ENCODE data around the gene USP13. TPM values are rescaled to one million over a fixed set of nuclear protein-coding genes. Genes with fewer than 3 reads are reported as not detected.

Gene USP13
- total RNA-seq, 1 experiment from 2014 or later: 22.7 TPM

DNA sequence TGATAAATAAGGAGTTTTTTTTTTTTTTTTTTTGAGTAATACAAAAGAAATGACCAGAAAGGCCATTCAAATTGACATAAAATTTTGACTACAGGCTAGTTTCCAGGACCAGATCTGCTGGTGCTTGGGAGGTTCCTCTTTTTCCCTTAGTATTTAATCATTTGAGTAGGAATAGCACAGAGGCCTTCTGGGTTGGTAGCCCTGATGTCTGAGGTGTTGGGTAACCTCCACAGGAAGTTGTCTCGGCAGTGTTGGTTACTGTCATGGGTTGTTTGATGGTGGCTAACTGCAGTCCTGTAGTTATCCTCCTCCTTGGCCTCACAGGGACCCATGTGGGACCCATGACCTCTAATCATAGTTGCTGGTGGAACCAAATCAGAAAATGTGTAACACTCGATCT is 91.1 kb downstream of the USP13 start:
- H3K27me3 ChIP-seq (ENCODE audit: insufficient read depth, low read length): no peaks in the 10 kb centered on the region
- ATAC-seq (no peak), DNase-seq (ENCODE audit: low read depth, low spot score) (no peak)
- intact Hi-C loops (cut with micrococcal nuclease): no loop called here
- CTCF ChIA-PET: no interaction called here
- TF ChIP-seq, protein P1, sequence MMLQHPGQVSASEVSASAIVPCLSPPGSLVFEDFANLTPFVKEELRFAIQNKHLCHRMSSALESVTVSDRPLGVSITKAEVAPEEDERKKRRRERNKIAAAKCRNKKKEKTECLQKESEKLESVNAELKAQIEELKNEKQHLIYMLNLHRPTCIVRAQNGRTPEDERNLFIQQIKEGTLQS (IDR thresholded peaks at IDR 0.05): no peak
- TF ChIP-seq, protein P2, sequence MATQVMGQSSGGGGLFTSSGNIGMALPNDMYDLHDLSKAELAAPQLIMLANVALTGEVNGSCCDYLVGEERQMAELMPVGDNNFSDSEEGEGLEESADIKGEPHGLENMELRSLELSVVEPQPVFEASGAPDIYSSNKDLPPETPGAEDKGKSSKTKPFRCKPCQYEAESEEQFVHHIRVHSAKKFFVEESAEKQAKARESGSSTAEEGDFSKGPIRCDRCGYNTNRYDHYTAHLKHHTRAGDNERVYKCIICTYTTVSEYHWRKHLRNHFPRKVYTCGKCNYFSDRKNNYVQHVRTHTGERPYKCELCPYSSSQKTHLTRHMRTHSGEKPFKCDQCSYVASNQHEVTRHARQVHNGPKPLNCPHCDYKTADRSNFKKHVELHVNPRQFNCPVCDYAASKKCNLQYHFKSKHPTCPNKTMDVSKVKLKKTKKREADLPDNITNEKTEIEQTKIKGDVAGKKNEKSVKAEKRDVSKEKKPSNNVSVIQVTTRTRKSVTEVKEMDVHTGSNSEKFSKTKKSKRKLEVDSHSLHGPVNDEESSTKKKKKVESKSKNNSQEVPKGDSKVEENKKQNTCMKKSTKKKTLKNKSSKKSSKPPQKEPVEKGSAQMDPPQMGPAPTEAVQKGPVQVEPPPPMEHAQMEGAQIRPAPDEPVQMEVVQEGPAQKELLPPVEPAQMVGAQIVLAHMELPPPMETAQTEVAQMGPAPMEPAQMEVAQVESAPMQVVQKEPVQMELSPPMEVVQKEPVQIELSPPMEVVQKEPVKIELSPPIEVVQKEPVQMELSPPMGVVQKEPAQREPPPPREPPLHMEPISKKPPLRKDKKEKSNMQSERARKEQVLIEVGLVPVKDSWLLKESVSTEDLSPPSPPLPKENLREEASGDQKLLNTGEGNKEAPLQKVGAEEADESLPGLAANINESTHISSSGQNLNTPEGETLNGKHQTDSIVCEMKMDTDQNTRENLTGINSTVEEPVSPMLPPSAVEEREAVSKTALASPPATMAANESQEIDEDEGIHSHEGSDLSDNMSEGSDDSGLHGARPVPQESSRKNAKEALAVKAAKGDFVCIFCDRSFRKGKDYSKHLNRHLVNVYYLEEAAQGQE (IDR thresholded peaks at IDR 0.05; ENCODE audit: low read depth): no peak
- TF ChIP-seq, protein P3, sequence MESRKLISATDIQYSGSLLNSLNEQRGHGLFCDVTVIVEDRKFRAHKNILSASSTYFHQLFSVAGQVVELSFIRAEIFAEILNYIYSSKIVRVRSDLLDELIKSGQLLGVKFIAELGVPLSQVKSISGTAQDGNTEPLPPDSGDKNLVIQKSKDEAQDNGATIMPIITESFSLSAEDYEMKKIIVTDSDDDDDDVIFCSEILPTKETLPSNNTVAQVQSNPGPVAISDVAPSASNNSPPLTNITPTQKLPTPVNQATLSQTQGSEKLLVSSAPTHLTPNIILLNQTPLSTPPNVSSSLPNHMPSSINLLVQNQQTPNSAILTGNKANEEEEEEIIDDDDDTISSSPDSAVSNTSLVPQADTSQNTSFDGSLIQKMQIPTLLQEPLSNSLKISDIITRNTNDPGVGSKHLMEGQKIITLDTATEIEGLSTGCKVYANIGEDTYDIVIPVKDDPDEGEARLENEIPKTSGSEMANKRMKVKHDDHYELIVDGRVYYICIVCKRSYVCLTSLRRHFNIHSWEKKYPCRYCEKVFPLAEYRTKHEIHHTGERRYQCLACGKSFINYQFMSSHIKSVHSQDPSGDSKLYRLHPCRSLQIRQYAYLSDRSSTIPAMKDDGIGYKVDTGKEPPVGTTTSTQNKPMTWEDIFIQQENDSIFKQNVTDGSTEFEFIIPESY (IDR thresholded peaks at IDR 0.05; ENCODE audit: extremely low read depth, insufficient replicate concordance, low read length): no peak
- TF ChIP-seq YY1 (IDR thresholded peaks at IDR 0.05; ENCODE audit: extremely low read depth, insufficient replicate concordance, low read depth, low read length): no peak
- no peak for TF ChIP-seq SIN3A (IDR thresholded peaks at IDR 0.05; ENCODE audit: low read depth)
- no peak for TF ChIP-seq RAD21 (IDR thresholded peaks at IDR 0.05; ENCODE audit: low read depth)
- no peak for TF ChIP-seq EZH2 (IDR thresholded peaks at IDR 0.05)
- TF ChIP-seq ZNF274 (IDR thresholded peaks at IDR 0.05; ENCODE audit: low read depth, low read length): no peak
- no peak for TF ChIP-seq CEBPB (IDR thresholded peaks at IDR 0.05; ENCODE audit: low read depth)
- no peak for TF ChIP-seq SRF (IDR thresholded peaks at IDR 0.05; ENCODE audit: low read depth)
- TF ChIP-seq CBX3 (IDR thresholded peaks at IDR 0.05; ENCODE audit: low read depth): no peak
- TF ChIP-seq, protein P4, sequence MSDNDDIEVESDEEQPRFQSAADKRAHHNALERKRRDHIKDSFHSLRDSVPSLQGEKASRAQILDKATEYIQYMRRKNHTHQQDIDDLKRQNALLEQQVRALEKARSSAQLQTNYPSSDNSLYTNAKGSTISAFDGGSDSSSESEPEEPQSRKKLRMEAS (IDR thresholded peaks at IDR 0.05): no peak
- TF ChIP-seq TCF7L2 (IDR thresholded peaks at IDR 0.05; ENCODE audit: borderline replicate concordance, extremely low read depth, insufficient read depth, insufficient read length): no peak
- TF ChIP-seq EZH2phosphoT487 (IDR thresholded peaks at IDR 0.05; ENCODE audit: borderline replicate concordance): no peak
- no peak for TF ChIP-seq FOSL1 (IDR thresholded peaks at IDR 0.05; ENCODE audit: low read depth)
- TF ChIP-seq POLR2A (IDR thresholded peaks at IDR 0.05; ENCODE audit: borderline replicate concordance, extremely low read depth, insufficient read depth, insufficient read length): no peak
- no peak for TF ChIP-seq POLR2AphosphoS5 (IDR thresholded peaks at IDR 0.05; ENCODE audit: low read depth, low read length)
- BruUV-seq (replicated peaks): no TSS peak
- no peaks in the 10 kb centered on the region for H3K9me3 ChIP-seq (ENCODE audit: control insufficient read depth in 1 of 2, insufficient read depth in 1 of 2, low read depth in 1 of 2, low read length in 2 of 2)
- no peaks in the 10 kb centered on the region for H3K79me2 ChIP-seq (ENCODE audit: insufficient read depth, low read length)
- H3K27ac ChIP-seq (ENCODE audit: low read depth, low read length): no peak overlapping the region
- RAD21 ChIA-PET (ENCODE audit: low non-redundant PET in 1 of 2, low total read pairs in 2 of 2, uncharacterized antibody in 2 of 2, unreplicated experiment in 2 of 2): no interaction called here
- H3K4me1 ChIP-seq (ENCODE audit: control insufficient read depth in 1 of 2, insufficient read depth in 2 of 2, low read length in 2 of 2): no peaks in the 10 kb centered on the region
- H3K4me2 ChIP-seq (ENCODE audit: low read length): no peak overlapping the region
- H3K9ac ChIP-seq (ENCODE audit: low read length): no peak overlapping the region
- no peaks in the 10 kb centered on the region for H4K20me1 ChIP-seq (ENCODE audit: insufficient read depth)
- H3K9me2 ChIP-seq (ENCODE audit: insufficient read depth): no peaks in the 10 kb centered on the region
- H3K4me3 ChIP-seq (replicated peaks in 1 of 2; ENCODE audit: low read depth in 1 of 2, low read length in 2 of 2): no peak overlapping the region
- H2AFZ ChIP-seq (ENCODE audit: low read depth, low read length, poor library complexity, severe bottlenecking): no peak overlapping the region
- H3K36me3 ChIP-seq (ENCODE audit: control insufficient read depth in 1 of 2, insufficient read depth in 2 of 2, low read length in 2 of 2): peaks cover 2 to 16% of the 10 kb centered on the region in 2 experiments; a peak in 2 of 4 replicates
- POLR2A ChIA-PET: no interaction called here

Data from HCT116 (cell line).